GM12878 (cell line): Measurements from ENCODE around the gene ZNF552. TPM values are rescaled to one million over a fixed set of nuclear protein-coding genes. Genes with fewer than 3 reads are reported as not detected.
A peak's percentile ranks its signal among the peaks of the same experiment; 100 is the strongest.

Experiments
- ETV6 ChIP-seq, 2 experiments: fragments of 450-650 bp in 1 of 2; IDR thresholded peaks in 1 of 2; conservative IDR thresholded peaks in 1 of 2; 2 replicates each; pipeline ENCODE4 v1.6.1; 2014; ENCODE audit warnings: antibody characterized with exemption in 1 of 2, borderline replicate concordance in 1 of 2, low read depth in 1 of 2, mild to moderate bottlenecking in 1 of 2, moderate library complexity in 1 of 2
- FOS ChIP-seq: IDR thresholded peaks from 3 replicates; pipeline ENCODE4 v1.6.1; 2011; ENCODE audit warnings: borderline replicate concordance; ENCODE audit not compliant: insufficient read length; ENCODE audit errors: extremely low read depth
- NKRF ChIP-seq: fragments of 450-650 bp; conservative IDR thresholded peaks from 2 replicates; pipeline ENCODE4 v1.6.1; 2017; ENCODE audit warnings: mild to moderate bottlenecking, moderate library complexity
- NR2C1 ChIP-seq: fragments of 450-650 bp; IDR thresholded peaks from 2 replicates; pipeline ENCODE4 v1.6.1; 2017; ENCODE audit warnings: antibody characterized with exemption, mild to moderate bottlenecking, moderate library complexity
- NRF1 ChIP-seq: conservative IDR thresholded peaks from 2 replicates; pipeline ENCODE4 v1.6.1; 2011; ENCODE audit warnings: mild to moderate bottlenecking, low read depth, low read length, improper control_type of control experiment
- PAX5 ChIP-seq: IDR thresholded peaks from 2 replicates; pipeline ENCODE4 v1.6.1; 2011; ENCODE audit warnings: low read depth, low read length, borderline replicate concordance
- PKNOX1 ChIP-seq: fragments of 450-650 bp; IDR thresholded peaks from 2 replicates; pipeline ENCODE4 v1.6.1; 2016; ENCODE audit warnings: mild to moderate bottlenecking
- RCOR1 ChIP-seq: conservative IDR thresholded peaks from 2 replicates; pipeline ENCODE4 v1.6.1; 2012; ENCODE audit warnings: low read depth, low read length, improper control_type of control experiment
- SMAD5 ChIP-seq: IDR thresholded peaks from 2 replicates; pipeline ENCODE4 v1.6.1; 2016; ENCODE audit warnings: antibody characterized with exemption, low read depth
- TARDBP ChIP-seq: IDR thresholded peaks from 2 replicates; pipeline ENCODE4 v1.6.1; 2016; ENCODE audit warnings: borderline replicate concordance
- polyA plus RNA-seq, 11 experiments: library from polyadenylated mRNA; depleted of rRNA in 4 of 11; unstranded in 6 of 11; stranded (reverse) in 5 of 11; fragments of >200 nt; fragmentation: Nextera tagmentation in 4 of 11; fragmentation: Illumina TruSeq in 1 of 11; extraction: Ambion mirVana in 4 of 11; extraction: Trizol in 1 of 11; gene quantifications; 1 replicate in 1 of 11; 2 replicates in 10 of 11; pipeline versions ENCODE4 v1.2.1 to v1.2.3, GENCODE V29; 2011 to 2016; ENCODE audit warnings: inconsistent platforms in 2 of 11, missing spikeins in 2 of 11, low read depth in 1 of 11
- total RNA-seq, 4 experiments: library from RNA; depleted of rRNA in 3 of 4; stranded (reverse); fragments of >200 nt in 3 of 4; fragmentation: Illumina TruSeq in 1 of 4; extraction: Trizol in 1 of 4; gene quantifications; 2 replicates each; pipeline versions ENCODE4 v1.2.1 to v1.2.3, GENCODE V29; 2013 to 2021
- TF ChIP-seq, protein P1 (sequence below): fragments of 450-650 bp; formaldehyde crosslinking; IDR thresholded peaks from 2 replicates; pipeline ENCODE4 v1.4.0; 2020; ENCODE audit warnings: mild to moderate bottlenecking, moderate library complexity
- TF ChIP-seq, protein P2 (sequence below): fragments of 450-650 bp; IDR thresholded peaks from 2 replicates; pipeline ENCODE4 v1.6.1; 2017; ENCODE audit warnings: mild to moderate bottlenecking, moderate library complexity

The ZNF552 gene
- total and polyA plus RNA-seq, 10 of the 15 experiments (the other 5 are each of a cell fraction or from before 2014, with no cell fraction given): 3.6 to 13.3 (median 8.0) TPM

DNA sequence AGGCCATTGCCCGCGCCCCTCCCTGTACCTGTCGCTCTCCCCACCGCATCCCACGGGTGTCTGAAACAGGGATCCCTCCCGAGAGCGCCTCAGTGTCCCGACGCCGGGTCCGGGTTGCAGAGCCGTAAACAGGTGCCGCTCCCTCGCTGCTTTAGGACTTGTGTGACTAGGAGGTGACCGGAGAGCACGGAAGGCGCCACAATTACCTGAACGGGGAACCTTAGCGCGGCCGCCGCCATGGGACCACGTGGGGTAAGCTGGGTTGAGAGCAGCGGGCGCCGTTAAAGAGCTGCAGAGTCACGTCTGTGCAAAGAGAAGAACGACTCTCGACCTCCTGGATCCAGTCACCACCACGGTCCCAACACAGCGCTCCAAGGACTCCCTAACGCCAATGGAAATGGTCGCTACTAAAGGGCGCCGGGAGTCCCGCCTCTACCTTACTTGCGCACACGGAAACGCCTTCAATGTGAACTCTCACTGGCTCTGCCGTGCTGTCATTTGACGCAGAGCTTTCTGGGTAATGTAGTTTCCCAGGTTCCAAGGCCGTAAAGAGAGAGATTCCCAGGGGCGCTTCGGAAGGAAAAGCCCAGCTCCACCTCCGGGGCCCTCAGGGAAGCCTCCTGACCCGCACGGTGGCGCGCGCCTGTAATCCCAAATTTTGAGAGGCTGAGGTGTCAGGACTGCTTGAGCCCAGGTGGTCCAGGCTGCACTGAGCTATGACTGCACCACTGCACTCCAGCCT, at the start of gene ZNF552 (continued):
- TF ChIP-seq ETV6 (conservative IDR thresholded peaks at IDR 0.05 in 1 of 2, IDR thresholded peaks at IDR 0.05 in 1 of 2; ENCODE audit: borderline replicate concordance in 1 of 2, low read depth in 1 of 2) (no peak), NRF1 (peak; percentile 48), RCOR1 (no peak), FOS (peak; percentile 14), NKRF (peak; percentile 62; the same call in 1 of the 2 replicates), PAX5 (no peak), NR2C1 (peak; percentile 68), TARDBP (no peak; the same call in 1 of the 2 replicates), PKNOX1 (peak; percentile 98), SMAD5 (peak; percentile 69; the same call in 1 of the 2 replicates)
- TF ChIP-seq, protein P1, sequence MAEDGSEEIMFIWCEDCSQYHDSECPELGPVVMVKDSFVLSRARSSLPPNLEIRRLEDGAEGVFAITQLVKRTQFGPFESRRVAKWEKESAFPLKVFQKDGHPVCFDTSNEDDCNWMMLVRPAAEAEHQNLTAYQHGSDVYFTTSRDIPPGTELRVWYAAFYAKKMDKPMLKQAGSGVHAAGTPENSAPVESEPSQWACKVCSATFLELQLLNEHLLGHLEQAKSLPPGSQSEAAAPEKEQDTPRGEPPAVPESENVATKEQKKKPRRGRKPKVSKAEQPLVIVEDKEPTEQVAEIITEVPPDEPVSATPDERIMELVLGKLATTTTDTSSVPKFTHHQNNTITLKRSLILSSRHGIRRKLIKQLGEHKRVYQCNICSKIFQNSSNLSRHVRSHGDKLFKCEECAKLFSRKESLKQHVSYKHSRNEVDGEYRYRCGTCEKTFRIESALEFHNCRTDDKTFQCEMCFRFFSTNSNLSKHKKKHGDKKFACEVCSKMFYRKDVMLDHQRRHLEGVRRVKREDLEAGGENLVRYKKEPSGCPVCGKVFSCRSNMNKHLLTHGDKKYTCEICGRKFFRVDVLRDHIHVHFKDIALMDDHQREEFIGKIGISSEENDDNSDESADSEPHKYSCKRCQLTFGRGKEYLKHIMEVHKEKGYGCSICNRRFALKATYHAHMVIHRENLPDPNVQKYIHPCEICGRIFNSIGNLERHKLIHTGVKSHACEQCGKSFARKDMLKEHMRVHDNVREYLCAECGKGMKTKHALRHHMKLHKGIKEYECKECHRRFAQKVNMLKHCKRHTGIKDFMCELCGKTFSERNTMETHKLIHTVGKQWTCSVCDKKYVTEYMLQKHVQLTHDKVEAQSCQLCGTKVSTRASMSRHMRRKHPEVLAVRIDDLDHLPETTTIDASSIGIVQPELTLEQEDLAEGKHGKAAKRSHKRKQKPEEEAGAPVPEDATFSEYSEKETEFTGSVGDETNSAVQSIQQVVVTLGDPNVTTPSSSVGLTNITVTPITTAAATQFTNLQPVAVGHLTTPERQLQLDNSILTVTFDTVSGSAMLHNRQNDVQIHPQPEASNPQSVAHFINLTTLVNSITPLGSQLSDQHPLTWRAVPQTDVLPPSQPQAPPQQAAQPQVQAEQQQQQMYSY (CRISPR knock-in tag): no peak
- TF ChIP-seq, protein P2, sequence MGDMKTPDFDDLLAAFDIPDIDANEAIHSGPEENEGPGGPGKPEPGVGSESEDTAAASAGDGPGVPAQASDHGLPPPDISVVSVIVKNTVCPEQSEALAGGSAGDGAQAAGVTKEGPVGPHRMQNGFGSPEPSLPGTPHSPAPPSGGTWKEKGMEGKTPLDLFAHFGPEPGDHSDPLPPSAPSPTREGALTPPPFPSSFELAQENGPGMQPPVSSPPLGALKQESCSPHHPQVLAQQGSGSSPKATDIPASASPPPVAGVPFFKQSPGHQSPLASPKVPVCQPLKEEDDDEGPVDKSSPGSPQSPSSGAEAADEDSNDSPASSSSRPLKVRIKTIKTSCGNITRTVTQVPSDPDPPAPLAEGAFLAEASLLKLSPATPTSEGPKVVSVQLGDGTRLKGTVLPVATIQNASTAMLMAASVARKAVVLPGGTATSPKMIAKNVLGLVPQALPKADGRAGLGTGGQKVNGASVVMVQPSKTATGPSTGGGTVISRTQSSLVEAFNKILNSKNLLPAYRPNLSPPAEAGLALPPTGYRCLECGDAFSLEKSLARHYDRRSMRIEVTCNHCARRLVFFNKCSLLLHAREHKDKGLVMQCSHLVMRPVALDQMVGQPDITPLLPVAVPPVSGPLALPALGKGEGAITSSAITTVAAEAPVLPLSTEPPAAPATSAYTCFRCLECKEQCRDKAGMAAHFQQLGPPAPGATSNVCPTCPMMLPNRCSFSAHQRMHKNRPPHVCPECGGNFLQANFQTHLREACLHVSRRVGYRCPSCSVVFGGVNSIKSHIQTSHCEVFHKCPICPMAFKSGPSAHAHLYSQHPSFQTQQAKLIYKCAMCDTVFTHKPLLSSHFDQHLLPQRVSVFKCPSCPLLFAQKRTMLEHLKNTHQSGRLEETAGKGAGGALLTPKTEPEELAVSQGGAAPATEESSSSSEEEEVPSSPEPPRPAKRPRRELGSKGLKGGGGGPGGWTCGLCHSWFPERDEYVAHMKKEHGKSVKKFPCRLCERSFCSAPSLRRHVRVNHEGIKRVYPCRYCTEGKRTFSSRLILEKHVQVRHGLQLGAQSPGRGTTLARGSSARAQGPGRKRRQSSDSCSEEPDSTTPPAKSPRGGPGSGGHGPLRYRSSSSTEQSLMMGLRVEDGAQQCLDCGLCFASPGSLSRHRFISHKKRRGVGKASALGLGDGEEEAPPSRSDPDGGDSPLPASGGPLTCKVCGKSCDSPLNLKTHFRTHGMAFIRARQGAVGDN: peak; percentile 57
